Type B pancreatic cell (in vitro differentiated cells): Measurements from ENCODE around the gene DIP2B. TPM values are rescaled to one million over a fixed set of nuclear protein-coding genes. Genes with fewer than 3 reads are reported as not detected.
A peak's percentile ranks its signal among the peaks of the same experiment; 100 is the strongest.

Experiments used
- DNase-seq: peaks from one replicate; pipeline ENCODE4 v3.0.0; 2021; ENCODE audit warnings: mixed read lengths; ENCODE audit not compliant: unreplicated experiment; ENCODE audit errors: extremely low spot score
- H3K27ac Mint-ChIP-seq: 2 replicates; pipeline ENCODE4 v1.8.0; 2021; ENCODE audit warnings: mild to moderate bottlenecking, mixed read lengths
- H3K27me3 Mint-ChIP-seq: 2 replicates; pipeline ENCODE4 v1.8.0; 2021; ENCODE audit warnings: mixed read lengths
- H3K36me3 Mint-ChIP-seq: 2 replicates; pipeline ENCODE4 v1.8.0; 2021; ENCODE audit warnings: mixed read lengths
- H3K4me1 Mint-ChIP-seq: one replicate; pipeline ENCODE4 v1.8.0; 2021; ENCODE audit warnings: mixed read lengths; ENCODE audit not compliant: unreplicated experiment
- H3K4me3 Mint-ChIP-seq: 2 replicates; pipeline ENCODE4 v1.8.0; 2021; ENCODE audit warnings: mild to moderate bottlenecking, mixed read lengths
- H3K9me3 Mint-ChIP-seq: 2 replicates; pipeline ENCODE4 v1.8.0; 2021; ENCODE audit warnings: mixed read lengths
- CTCF ChIP-seq: fragments of 200-600 bp; sonication (generic); conservative IDR thresholded peaks from 2 replicates; pipeline ENCODE4 v1.5.0; 2021; ENCODE audit warnings: antibody characterized with exemption, mild to moderate bottlenecking
- total RNA-seq: library from RNA; stranded (reverse); gene quantifications from 2 replicates; pipeline ENCODE4 v1.2.1, GENCODE V29; 2021; ENCODE audit warnings: low replicate concordance

The DIP2B gene
- total RNA-seq, 1 donor from 2014 or later, result 27.2 TPM

- peaks cover 2% of the 10 kb centered on the region for H3K36me3 Mint-ChIP-seq
- no peak for TF ChIP-seq CTCF
- no peaks in the 10 kb centered on the region for H3K27me3 Mint-ChIP-seq
These were observed 58.0 kb downstream of the DIP2B start for GRCh38 chr12:50562520-50563433.

GRCh38 chr12:50563434-50563787 is 58.6 kb downstream of the DIP2B start:
- DNase-seq, result no peak
- no peaks in the 10 kb centered on the region for H3K27me3 Mint-ChIP-seq
- H3K4me3 Mint-ChIP-seq, result no peak overlapping the region
- H3K4me1 Mint-ChIP-seq, result peaks cover 13% of the 10 kb centered on the region
- peaks cover 4% of the 10 kb centered on the region for H3K9me3 Mint-ChIP-seq
- H3K27ac Mint-ChIP-seq, result no peak overlapping the region
- TF ChIP-seq CTCF, result no peak
- peaks cover 4% of the 10 kb centered on the region for H3K36me3 Mint-ChIP-seq

More at GRCh38 chr12:50562520-50563433, 58.0 kb downstream of the DIP2B start:
- H3K27ac Mint-ChIP-seq, result no peak overlapping the region
- H3K9me3 Mint-ChIP-seq, result peaks cover 2% of the 10 kb centered on the region
- H3K4me3 Mint-ChIP-seq, result no peak overlapping the region
- H3K4me1 Mint-ChIP-seq, result peaks cover 10% of the 10 kb centered on the region
- no peak for DNase-seq

GRCh38 chr12:50564237-50564947 is 59.6 kb downstream of the DIP2B start:
- H3K4me1 Mint-ChIP-seq, result peaks cover 18% of the 10 kb centered on the region
- peak overlapping the region; percentile 4 for H3K27ac Mint-ChIP-seq
- TF ChIP-seq CTCF, result no peak

GRCh38 chr12:50564948-50565297 is 60.1 kb downstream of the DIP2B start:
- H3K4me3 Mint-ChIP-seq, result no peak overlapping the region
- H3K4me1 Mint-ChIP-seq, result peaks cover 18% of the 10 kb centered on the region
- H3K27me3 Mint-ChIP-seq, result no peaks in the 10 kb centered on the region
- no peak for TF ChIP-seq CTCF
- no peak for DNase-seq
- peaks cover 4% of the 10 kb centered on the region for H3K36me3 Mint-ChIP-seq
- H3K9me3 Mint-ChIP-seq, result peaks cover 4% of the 10 kb centered on the region
- no peak overlapping the region for H3K27ac Mint-ChIP-seq

More at GRCh38 chr12:50564237-50564947, 59.6 kb downstream of the DIP2B start:
- DNase-seq, result no peak
- peaks cover 4% of the 10 kb centered on the region for H3K36me3 Mint-ChIP-seq
- peaks cover 4% of the 10 kb centered on the region for H3K9me3 Mint-ChIP-seq
- no peak overlapping the region for H3K4me3 Mint-ChIP-seq
- H3K27me3 Mint-ChIP-seq, result no peaks in the 10 kb centered on the region

GRCh38 chr12:50566066-50566465 is 61.3 kb downstream of the DIP2B start:
- Mint-ChIP-seq H3K36me3 (peaks cover 4% of the 10 kb centered on the region), H3K27me3 (no peaks in the 10 kb centered on the region), H3K4me3 (no peak overlapping the region), H3K9me3 (peaks cover 4% of the 10 kb centered on the region), H3K4me1 (peaks cover 18% of the 10 kb centered on the region), H3K27ac (no peak overlapping the region)
- DNase-seq, result no peak
- no peak for TF ChIP-seq CTCF
